ENCODE data around the gene XYLT2. TPM values are rescaled to one million over a fixed set of nuclear protein-coding genes. Genes with fewer than 3 reads are reported as not detected.

The XYLT2 gene
- total RNA-seq (2014; rRNA removed; shearing (Covaris generic)) (32.8 and 44.9 TPM in 2 replicates), polyA plus RNA-seq (2016; fragmentation: Nextera tagmentation; extraction: Ambion mirVana) (14.0 and 14.2 TPM in 2 replicates)
- long read RNA-seq, partial matches to known transcripts: 4 of 11 reads
- long read RNA-seq, other reads (novel, unspliced or antisense): 1 of 11 reads

GRCh38 chr17:50345432-50346312 is at the start of gene XYLT2:
XYLT2 (plus strand) TSS chr17:50346126; CDS start chr17:50346141, 15 bp downstream.
- Mint-ChIP-seq H3K27me3 (ENCODE audit: insufficient read depth, low read depth, poor library complexity) (peaks cover 18% of the 10 kb centered on the region), H3K4me1 (peaks cover 37% of the 10 kb centered on the region), H3K4me3 (peak within 1 kb of the TSS; percentile 95), H3K27ac (peak within 1 kb of the TSS; percentile 85), H3K9me3 (no peaks in the 10 kb centered on the region), H3K36me3 (ENCODE audit: low read depth) (peaks cover 4% of the 10 kb centered on the region; the same call in 1 of the 3 replicates)
- peak; percentile 52 for ATAC-seq
- TF ChIP-seq ZNF462 (CRISPR knock-in tag; IDR thresholded peaks at IDR 0.05) (no peak), POLR2AphosphoS5 (IDR thresholded peaks at IDR 0.05; ENCODE audit: low read depth) (peak; percentile 80), ZNF331 (CRISPR knock-in tag; IDR thresholded peaks at IDR 0.05; ENCODE audit: low read depth) (no peak), CTCF (conservative IDR thresholded peaks at IDR 0.05; ENCODE audit: low read depth in 2 of 2) (no peak), EZH2 (IDR thresholded peaks at IDR 0.05; ENCODE audit: low read depth, unreplicated experiment) (no peak)
- Histone ChIP-seq H3K9me2 (ENCODE audit: insufficient read depth) (no peaks in the 10 kb centered on the region), H3K4me3 (peak within 1 kb of the TSS; percentile 87), H3K36me3 (ENCODE audit: insufficient read depth) (no peaks in the 10 kb centered on the region), H3K4me2 (peak within 1 kb of the TSS; percentile 98), H3K27ac (ENCODE audit: low read depth) (no peak within 1 kb of the TSS), H3K79me2 (replicated peaks; ENCODE audit: insufficient read depth) (peaks cover 29% of the 10 kb centered on the region), H4K20me1 (replicated peaks; ENCODE audit: insufficient read depth) (peaks cover 6% of the 10 kb centered on the region; the same call in 1 of the 2 replicates), H3K27me3 (ENCODE audit: insufficient read depth) (peaks cover 15% of the 10 kb centered on the region; the same call in 1 of the 2 replicates), H2AFZ (peak within 1 kb of the TSS; percentile 98), H3K4me1 (ENCODE audit: insufficient read depth) (peaks cover 18% of the 10 kb centered on the region), H3F3A (replicated peaks; ENCODE audit: low read depth) (no peaks in the 10 kb centered on the region)
- peak; percentile 91 for DNase-seq (ENCODE audit: low spot score)
